GM23338 (cell line): ENCODE data around the gene CDK5R1.

ENCODE experiments used
- TF ChIP-seq, protein P1 (sequence below): IDR thresholded peaks from 2 replicates; pipeline ENCODE4 v1.6.1; 2016; ENCODE audit warnings: antibody characterized with exemption
- TF ChIP-seq, protein P2 (sequence below), 2 experiments: fragments of 200-600 bp in 1 of 2; sonication (generic) in 1 of 2; conservative IDR thresholded peaks; 2 replicates each; pipeline versions ENCODE4 v1.5.1 to v1.6.1; 2016 to 2017; ENCODE audit warnings: antibody characterized with exemption in 2 of 2, low read depth in 2 of 2, mild to moderate bottlenecking in 2 of 2, moderate library complexity in 1 of 2
- TF ChIP-seq, protein P3 (sequence below): fragments of 250-450 bp; sonication (Bioruptor Pico); IDR thresholded peaks from 2 replicates; pipeline ENCODE4 v1.5.0; 2020; ENCODE audit warnings: mild to moderate bottlenecking, moderate library complexity

DNA sequence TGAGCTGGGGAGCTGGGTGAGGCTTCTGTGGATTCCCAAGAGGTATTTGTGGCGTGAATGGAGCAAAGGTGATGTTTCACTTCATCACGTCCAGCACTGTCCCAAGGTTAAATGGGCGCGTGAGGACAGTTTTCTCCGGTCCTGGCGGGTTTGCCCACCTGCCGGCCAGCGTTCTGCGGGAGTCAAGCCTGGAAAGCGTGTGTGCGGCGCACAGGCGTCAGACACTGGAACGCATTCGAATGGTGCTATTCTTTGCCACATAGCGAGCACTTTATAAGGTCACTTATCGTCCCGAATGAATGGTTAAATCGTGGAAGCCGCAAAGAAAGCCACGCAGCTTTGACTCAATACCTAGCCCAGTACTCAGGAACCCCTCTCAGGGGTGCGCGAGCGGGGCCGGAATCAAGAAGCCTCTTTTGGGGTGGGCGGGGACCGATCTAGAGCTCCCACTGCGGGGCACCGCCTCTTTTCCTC is 42.9 kb upstream of the CDK5R1 start:
- TF ChIP-seq, protein P1, sequence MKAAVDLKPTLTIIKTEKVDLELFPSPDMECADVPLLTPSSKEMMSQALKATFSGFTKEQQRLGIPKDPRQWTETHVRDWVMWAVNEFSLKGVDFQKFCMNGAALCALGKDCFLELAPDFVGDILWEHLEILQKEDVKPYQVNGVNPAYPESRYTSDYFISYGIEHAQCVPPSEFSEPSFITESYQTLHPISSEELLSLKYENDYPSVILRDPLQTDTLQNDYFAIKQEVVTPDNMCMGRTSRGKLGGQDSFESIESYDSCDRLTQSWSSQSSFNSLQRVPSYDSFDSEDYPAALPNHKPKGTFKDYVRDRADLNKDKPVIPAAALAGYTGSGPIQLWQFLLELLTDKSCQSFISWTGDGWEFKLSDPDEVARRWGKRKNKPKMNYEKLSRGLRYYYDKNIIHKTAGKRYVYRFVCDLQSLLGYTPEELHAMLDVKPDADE = no peak
- TF ChIP-seq, protein P2, sequence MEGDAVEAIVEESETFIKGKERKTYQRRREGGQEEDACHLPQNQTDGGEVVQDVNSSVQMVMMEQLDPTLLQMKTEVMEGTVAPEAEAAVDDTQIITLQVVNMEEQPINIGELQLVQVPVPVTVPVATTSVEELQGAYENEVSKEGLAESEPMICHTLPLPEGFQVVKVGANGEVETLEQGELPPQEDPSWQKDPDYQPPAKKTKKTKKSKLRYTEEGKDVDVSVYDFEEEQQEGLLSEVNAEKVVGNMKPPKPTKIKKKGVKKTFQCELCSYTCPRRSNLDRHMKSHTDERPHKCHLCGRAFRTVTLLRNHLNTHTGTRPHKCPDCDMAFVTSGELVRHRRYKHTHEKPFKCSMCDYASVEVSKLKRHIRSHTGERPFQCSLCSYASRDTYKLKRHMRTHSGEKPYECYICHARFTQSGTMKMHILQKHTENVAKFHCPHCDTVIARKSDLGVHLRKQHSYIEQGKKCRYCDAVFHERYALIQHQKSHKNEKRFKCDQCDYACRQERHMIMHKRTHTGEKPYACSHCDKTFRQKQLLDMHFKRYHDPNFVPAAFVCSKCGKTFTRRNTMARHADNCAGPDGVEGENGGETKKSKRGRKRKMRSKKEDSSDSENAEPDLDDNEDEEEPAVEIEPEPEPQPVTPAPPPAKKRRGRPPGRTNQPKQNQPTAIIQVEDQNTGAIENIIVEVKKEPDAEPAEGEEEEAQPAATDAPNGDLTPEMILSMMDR (conservative IDR thresholded peaks at IDR 0.05; ENCODE audit: low read depth in 2 of 2) = peak in 1 of 2 experiments; percentile 77; a peak in 1 of 4 replicates
- TF ChIP-seq, protein P3, sequence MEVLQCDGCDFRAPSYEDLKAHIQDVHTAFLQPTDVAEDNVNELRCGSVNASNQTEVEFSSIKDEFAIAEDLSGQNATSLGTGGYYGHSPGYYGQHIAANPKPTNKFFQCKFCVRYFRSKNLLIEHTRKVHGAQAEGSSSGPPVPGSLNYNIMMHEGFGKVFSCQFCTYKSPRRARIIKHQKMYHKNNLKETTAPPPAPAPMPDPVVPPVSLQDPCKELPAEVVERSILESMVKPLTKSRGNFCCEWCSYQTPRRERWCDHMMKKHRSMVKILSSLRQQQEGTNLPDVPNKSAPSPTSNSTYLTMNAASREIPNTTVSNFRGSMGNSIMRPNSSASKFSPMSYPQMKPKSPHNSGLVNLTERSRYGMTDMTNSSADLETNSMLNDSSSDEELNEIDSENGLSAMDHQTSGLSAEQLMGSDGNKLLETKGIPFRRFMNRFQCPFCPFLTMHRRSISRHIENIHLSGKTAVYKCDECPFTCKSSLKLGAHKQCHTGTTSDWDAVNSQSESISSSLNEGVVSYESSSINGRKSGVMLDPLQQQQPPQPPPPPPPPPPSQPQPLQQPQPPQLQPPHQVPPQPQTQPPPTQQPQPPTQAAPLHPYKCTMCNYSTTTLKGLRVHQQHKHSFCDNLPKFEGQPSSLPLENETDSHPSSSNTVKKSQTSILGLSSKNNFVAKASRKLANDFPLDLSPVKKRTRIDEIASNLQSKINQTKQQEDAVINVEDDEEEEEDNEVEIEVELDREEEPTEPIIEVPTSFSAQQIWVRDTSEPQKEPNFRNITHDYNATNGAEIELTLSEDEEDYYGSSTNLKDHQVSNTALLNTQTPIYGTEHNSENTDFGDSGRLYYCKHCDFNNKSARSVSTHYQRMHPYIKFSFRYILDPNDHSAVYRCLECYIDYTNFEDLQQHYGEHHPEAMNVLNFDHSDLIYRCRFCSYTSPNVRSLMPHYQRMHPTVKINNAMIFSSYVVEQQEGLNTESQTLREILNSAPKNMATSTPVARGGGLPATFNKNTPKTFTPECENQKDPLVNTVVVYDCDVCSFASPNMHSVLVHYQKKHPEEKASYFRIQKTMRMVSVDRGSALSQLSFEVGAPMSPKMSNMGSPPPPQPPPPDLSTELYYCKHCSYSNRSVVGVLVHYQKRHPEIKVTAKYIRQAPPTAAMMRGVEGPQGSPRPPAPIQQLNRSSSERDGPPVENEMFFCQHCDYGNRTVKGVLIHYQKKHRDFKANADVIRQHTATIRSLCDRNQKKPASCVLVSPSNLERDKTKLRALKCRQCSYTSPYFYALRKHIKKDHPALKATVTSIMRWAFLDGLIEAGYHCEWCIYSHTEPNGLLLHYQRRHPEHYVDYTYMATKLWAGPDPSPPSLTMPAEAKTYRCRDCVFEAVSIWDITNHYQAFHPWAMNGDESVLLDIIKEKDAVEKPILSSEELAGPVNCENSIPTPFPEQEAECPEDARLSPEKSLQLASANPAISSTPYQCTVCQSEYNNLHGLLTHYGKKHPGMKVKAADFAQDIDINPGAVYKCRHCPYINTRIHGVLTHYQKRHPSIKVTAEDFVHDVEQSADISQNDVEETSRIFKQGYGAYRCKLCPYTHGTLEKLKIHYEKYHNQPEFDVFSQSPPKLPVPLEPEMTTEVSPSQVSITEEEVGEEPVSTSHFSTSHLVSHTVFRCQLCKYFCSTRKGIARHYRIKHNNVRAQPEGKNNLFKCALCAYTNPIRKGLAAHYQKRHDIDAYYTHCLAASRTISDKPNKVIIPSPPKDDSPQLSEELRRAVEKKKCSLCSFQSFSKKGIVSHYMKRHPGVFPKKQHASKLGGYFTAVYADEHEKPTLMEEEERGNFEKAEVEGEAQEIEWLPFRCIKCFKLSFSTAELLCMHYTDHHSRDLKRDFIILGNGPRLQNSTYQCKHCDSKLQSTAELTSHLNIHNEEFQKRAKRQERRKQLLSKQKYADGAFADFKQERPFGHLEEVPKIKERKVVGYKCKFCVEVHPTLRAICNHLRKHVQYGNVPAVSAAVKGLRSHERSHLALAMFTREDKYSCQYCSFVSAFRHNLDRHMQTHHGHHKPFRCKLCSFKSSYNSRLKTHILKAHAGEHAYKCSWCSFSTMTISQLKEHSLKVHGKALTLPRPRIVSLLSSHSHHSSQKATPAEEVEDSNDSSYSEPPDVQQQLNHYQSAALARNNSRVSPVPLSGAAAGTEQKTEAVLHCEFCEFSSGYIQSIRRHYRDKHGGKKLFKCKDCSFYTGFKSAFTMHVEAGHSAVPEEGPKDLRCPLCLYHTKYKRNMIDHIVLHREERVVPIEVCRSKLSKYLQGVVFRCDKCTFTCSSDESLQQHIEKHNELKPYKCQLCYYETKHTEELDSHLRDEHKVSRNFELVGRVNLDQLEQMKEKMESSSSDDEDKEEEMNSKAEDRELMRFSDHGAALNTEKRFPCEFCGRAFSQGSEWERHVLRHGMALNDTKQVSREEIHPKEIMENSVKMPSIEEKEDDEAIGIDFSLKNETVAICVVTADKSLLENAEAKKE (CRISPR knock-in tag) = no peak
